AG08395 (cell line): ENCODE measurements around the gene ABTB2.
A peak's percentile ranks its signal among the peaks of the same experiment; 100 is the strongest.

Experiments
- DNase-seq: peaks from one replicate; pipeline ENCODE4 v3.0.0; 2012; ENCODE audit warnings: mixed read lengths, low spot score

Gene ABTB2

DNA sequence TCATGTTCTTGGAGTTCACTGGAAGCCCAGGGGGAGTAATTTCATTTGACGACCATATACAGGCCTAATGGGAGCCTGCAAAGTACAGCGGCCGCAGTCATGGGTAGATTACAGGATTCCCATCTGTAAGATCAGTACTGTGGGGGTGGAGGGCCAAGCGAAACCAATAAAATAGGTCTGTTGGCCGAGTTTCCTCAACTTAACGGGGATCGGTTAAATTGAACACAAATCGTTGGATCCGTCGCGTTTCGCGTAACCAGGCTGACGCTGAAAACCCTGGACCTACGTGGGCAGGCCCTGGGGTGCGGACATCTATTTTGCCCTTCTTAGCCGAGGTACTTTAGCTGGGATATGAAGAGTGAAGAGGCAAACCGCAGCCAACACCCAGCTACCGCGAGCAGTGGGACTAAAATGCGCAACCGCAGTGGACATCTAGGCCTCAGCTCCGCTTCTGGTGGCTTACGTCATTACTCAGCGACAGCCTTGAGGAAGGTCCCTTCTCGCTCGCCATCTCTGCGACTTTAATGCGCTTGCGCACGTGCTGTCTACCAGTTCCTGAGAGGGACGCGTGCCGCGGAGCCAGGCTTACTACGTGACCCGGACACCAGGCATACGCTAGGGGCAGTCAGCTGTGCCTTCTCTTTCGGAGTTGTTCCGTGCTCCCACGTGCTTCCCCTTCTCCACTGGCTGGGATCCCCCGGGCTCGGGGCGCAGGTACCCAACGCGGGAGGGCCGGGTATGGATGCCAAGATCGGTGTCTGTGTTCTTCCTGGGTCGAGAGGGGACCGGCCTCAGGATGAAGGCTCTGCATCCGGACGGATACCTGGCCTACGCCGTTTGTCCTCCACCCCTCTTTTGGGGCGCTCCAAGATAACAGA lies 252.5 kb downstream of the ABTB2 start, which contains the start of gene NAT10:
NAT10 (plus strand) TSS at position 551 of the 878 bp plus-strand sequence. CDS start 2,597 bp downstream, outside the sequence.
- DNase-seq, result peak; percentile 99

DNA sequence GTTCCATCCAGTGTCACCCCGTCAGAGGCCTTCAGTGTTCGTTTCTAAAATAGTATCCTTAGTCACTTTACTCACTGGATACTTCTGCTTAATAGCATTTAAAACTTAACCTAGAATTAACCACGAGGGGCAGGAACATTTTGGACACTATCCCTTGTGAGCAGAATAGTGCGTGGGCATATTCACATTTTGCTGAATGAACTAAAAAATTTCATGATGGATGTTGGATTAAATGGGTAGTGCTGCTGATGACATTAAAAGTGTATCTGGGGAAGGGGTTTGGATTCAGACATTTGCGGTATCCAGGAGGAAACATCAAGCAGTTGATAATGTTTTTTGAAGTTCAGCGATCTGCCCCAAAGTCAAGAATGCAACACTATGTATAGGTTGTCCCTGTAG lies 253.1 kb downstream of the ABTB2 start:
- no peak for DNase-seq
